ENCODE data around the gene ARL6IP4.

DNA sequence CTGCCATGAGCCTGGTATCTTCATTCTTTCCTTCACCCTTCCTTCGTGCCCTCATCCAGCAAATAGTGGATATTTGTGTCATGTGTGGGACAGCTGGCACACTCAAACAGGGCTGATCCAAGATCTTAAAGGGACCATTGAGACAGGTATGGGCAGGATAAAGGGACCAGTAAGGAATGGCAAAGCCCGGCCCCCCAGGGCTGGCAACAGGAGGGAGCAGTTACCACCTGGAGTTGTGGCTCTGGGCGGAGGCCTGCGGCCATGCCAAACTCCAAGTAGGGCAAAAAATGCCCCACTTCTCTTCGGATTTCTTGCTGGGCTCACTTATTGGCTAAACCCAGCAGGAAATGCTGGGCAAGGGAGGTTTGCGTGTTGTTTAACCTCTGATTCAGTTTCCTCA is 3.3 kb upstream of the ARL6IP4 start:
- TF ChIP-seq, protein P1, sequence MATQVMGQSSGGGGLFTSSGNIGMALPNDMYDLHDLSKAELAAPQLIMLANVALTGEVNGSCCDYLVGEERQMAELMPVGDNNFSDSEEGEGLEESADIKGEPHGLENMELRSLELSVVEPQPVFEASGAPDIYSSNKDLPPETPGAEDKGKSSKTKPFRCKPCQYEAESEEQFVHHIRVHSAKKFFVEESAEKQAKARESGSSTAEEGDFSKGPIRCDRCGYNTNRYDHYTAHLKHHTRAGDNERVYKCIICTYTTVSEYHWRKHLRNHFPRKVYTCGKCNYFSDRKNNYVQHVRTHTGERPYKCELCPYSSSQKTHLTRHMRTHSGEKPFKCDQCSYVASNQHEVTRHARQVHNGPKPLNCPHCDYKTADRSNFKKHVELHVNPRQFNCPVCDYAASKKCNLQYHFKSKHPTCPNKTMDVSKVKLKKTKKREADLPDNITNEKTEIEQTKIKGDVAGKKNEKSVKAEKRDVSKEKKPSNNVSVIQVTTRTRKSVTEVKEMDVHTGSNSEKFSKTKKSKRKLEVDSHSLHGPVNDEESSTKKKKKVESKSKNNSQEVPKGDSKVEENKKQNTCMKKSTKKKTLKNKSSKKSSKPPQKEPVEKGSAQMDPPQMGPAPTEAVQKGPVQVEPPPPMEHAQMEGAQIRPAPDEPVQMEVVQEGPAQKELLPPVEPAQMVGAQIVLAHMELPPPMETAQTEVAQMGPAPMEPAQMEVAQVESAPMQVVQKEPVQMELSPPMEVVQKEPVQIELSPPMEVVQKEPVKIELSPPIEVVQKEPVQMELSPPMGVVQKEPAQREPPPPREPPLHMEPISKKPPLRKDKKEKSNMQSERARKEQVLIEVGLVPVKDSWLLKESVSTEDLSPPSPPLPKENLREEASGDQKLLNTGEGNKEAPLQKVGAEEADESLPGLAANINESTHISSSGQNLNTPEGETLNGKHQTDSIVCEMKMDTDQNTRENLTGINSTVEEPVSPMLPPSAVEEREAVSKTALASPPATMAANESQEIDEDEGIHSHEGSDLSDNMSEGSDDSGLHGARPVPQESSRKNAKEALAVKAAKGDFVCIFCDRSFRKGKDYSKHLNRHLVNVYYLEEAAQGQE (tag by site-specific recombination; IDR thresholded peaks at IDR 0.05) = no peak
- no peak for TF ChIP-seq SETDB1 (IDR thresholded peaks at IDR 0.05; ENCODE audit: insufficient read length, low read length)
- TF ChIP-seq, protein P2, sequence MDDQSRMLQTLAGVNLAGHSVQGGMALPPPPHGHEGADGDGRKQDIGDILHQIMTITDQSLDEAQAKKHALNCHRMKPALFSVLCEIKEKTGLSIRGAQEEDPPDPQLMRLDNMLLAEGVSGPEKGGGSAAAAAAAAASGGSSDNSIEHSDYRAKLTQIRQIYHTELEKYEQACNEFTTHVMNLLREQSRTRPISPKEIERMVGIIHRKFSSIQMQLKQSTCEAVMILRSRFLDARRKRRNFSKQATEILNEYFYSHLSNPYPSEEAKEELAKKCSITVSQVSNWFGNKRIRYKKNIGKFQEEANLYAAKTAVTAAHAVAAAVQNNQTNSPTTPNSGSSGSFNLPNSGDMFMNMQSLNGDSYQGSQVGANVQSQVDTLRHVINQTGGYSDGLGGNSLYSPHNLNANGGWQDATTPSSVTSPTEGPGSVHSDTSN (CRISPR knock-in tag; IDR thresholded peaks at IDR 0.05) = no peak
